ENCODE measurements around the gene PTPRG. TPM values are rescaled to one million over a fixed set of nuclear protein-coding genes. Genes with fewer than 3 reads are reported as not detected.

The PTPRG gene
- polyA plus RNA-seq, 3 donors, result not detected

GRCh38 chr3:61565569-61565968 lies 4.2 kb downstream of the PTPRG start:
- peaks cover 50 to 59% (median 54%) of the 10 kb centered on the region in 3 donors for H3K27me3 Mint-ChIP-seq (ENCODE audit: low read depth in 3 of 3)
- no peak for TF ChIP-seq CTCF (IDR thresholded peaks at IDR 0.05)
- no CpG with 5 or more reads among the region's 4 CpGs for WGBS (ENCODE audit: insufficient coverage)
- H3K4me3 Mint-ChIP-seq, result peak overlapping the region in 1 of 2 donors; percentile 19
- H3K4me1 Mint-ChIP-seq, result peaks cover 8% of the 10 kb centered on the region
- Histone ChIP-seq H3K27ac (ENCODE audit: low read depth in 1 of 2, low read length in 2 of 2) (no peak overlapping the region), H3K36me3 (replicated peaks in 1 of 2; ENCODE audit: control insufficient read depth in 1 of 2, insufficient read depth in 2 of 2, low read length in 2 of 2) (no peaks in the 10 kb centered on the region), H3K4me2 (replicated peaks; ENCODE audit: extremely low read depth, low read length, poor library complexity, severe bottlenecking) (no peak overlapping the region), H4K20me1 (ENCODE audit: insufficient read depth, low read length) (no peaks in the 10 kb centered on the region), H3K9ac (ENCODE audit: insufficient read depth, low read length, poor library complexity, severe bottlenecking) (no peak overlapping the region), H3K27me3 (ENCODE audit: control insufficient read depth in 2 of 2, insufficient read depth in 2 of 2, low read length in 2 of 2) (peaks cover 16 to 49% of the 10 kb centered on the region in 2 donors), H3K79me2 (ENCODE audit: insufficient read depth, low read length) (no peaks in the 10 kb centered on the region), H3K9me3 (replicated peaks in 1 of 2; ENCODE audit: control insufficient read depth in 1 of 2, insufficient read depth in 1 of 2, low read length in 2 of 2) (peaks cover 0 to 14% of the 10 kb centered on the region in 2 donors), H2AFZ (ENCODE audit: insufficient read depth, low read depth, low read length, poor library complexity, severe bottlenecking) (no peak overlapping the region), H3K4me1 (ENCODE audit: control insufficient read depth in 1 of 2, insufficient read depth in 2 of 2, low read length in 2 of 2) (peaks cover 1 to 5% of the 10 kb centered on the region in 2 donors), H3K4me3 (replicated peaks in 1 of 3; ENCODE audit: low read depth in 2 of 3, low read length in 3 of 3) (no peak overlapping the region)
- H3K36me3 Mint-ChIP-seq, result no peaks in the 10 kb centered on the region
- DNase-seq, result no peak
- intact Hi-C loops (cut with micrococcal nuclease), result no loop called here
- H3K27ac Mint-ChIP-seq, result no peak overlapping the region
- peaks cover 0 to 11% (median 5%) of the 10 kb centered on the region in 7 donors for H3K9me3 Mint-ChIP-seq

GRCh38 chr3:61568127-61568526 lies 6.8 kb downstream of the PTPRG start:
- intact Hi-C loops (cut with micrococcal nuclease), result no loop called here
- Mint-ChIP-seq H3K4me1 (peaks cover 2% of the 10 kb centered on the region), H3K4me3 (peak overlapping the region in 1 of 2 donors; percentile 48), H3K27me3 (ENCODE audit: low read depth in 3 of 3) (peaks cover 32 to 34% (median 33%) of the 10 kb centered on the region in 3 donors), H3K9me3 (peaks cover 0 to 6% (median 0%) of the 10 kb centered on the region in 7 donors), H3K27ac (no peak overlapping the region), H3K36me3 (no peaks in the 10 kb centered on the region)
- no peak overlapping the region for H2AFZ ChIP-seq (ENCODE audit: insufficient read depth, low read depth, low read length, poor library complexity, severe bottlenecking)
- no peaks in the 10 kb centered on the region for H4K20me1 ChIP-seq (ENCODE audit: insufficient read depth, low read length)
- H3K4me2 ChIP-seq (replicated peaks; ENCODE audit: extremely low read depth, low read length, poor library complexity, severe bottlenecking), result no peak overlapping the region
- no peaks in the 10 kb centered on the region for H3K4me1 ChIP-seq (ENCODE audit: control insufficient read depth in 1 of 2, insufficient read depth in 2 of 2, low read length in 2 of 2)
- no peaks in the 10 kb centered on the region for H3K36me3 ChIP-seq (replicated peaks in 1 of 2; ENCODE audit: control insufficient read depth in 1 of 2, insufficient read depth in 2 of 2, low read length in 2 of 2)
- H3K27me3 ChIP-seq (ENCODE audit: control insufficient read depth in 2 of 2, insufficient read depth in 2 of 2, low read length in 2 of 2), result peaks cover 15 to 30% of the 10 kb centered on the region in 2 donors
- no peaks in the 10 kb centered on the region for H3K79me2 ChIP-seq (ENCODE audit: insufficient read depth, low read length)
- peaks cover 0 to 12% of the 10 kb centered on the region in 2 donors for H3K9me3 ChIP-seq (replicated peaks in 1 of 2; ENCODE audit: control insufficient read depth in 1 of 2, insufficient read depth in 1 of 2, low read length in 2 of 2)
- WGBS (ENCODE audit: insufficient coverage), result no CpG with 5 or more reads among the region's 1 CpG
- TF ChIP-seq CTCF (IDR thresholded peaks at IDR 0.05), result no peak
- H3K9ac ChIP-seq (ENCODE audit: insufficient read depth, low read length, poor library complexity, severe bottlenecking), result no peak overlapping the region
- DNase-seq, result no peak
- no peak overlapping the region for H3K27ac ChIP-seq (ENCODE audit: low read depth in 1 of 2, low read length in 2 of 2)
- H3K4me3 ChIP-seq (replicated peaks in 1 of 3; ENCODE audit: low read depth in 2 of 3, low read length in 3 of 3), result no peak overlapping the region
